ENCODE results near the gene TMEM273.

TMEM273 gene

GRCh38 chr10:49120911-49121310, 67.3 kb downstream of the TMEM273 start:
- H3K27me3 ChIP-seq (ENCODE audit: insufficient read depth, low read length, poor library complexity): no peaks in the 10 kb centered on the region
- H3K36me3 ChIP-seq (ENCODE audit: control insufficient read depth, insufficient read depth, low read length): no peaks in the 10 kb centered on the region
- H3K4me2 ChIP-seq (ENCODE audit: low read length): no peak overlapping the region
- H4K8ac ChIP-seq (ENCODE audit: low read depth, low read length): no peak overlapping the region
- no peak overlapping the region for H3K23ac ChIP-seq (ENCODE audit: low read length)
- no peaks in the 10 kb centered on the region for H3K79me2 ChIP-seq (ENCODE audit: control insufficient read depth, insufficient read depth, low read length)
- no peak overlapping the region for H3K9ac ChIP-seq (ENCODE audit: low read length)
- no peak overlapping the region for H2BK120ac ChIP-seq (ENCODE audit: low read depth, low read length)
- no peak overlapping the region for H3K4me3 ChIP-seq (ENCODE audit: low read length)
- no peak overlapping the region for H2AK5ac ChIP-seq (ENCODE audit: low read length)
- no peak overlapping the region for H2BK5ac ChIP-seq (ENCODE audit: low read length)
- no peak overlapping the region for H3K56ac ChIP-seq (ENCODE audit: low read length)
- no peak overlapping the region for H3K18ac ChIP-seq (ENCODE audit: low read length)
- no peak for DNase-seq
- no peak overlapping the region for H3K4ac ChIP-seq (ENCODE audit: low read depth, low read length)
- no peaks in the 10 kb centered on the region for H3K4me1 ChIP-seq (ENCODE audit: control insufficient read depth, low read depth, low read length)
- H4K5ac ChIP-seq (ENCODE audit: low read length): no peak overlapping the region
- no peaks in the 10 kb centered on the region for H3K79me1 ChIP-seq (ENCODE audit: low read length)
- no CpG with 5 or more reads among the region's 3 CpGs for WGBS (ENCODE audit: extremely low coverage, insufficient coverage, low lambda C conversion rate)
- no peak overlapping the region for H3K27ac ChIP-seq (ENCODE audit: low read depth, low read length)
- no peak overlapping the region for H2BK15ac ChIP-seq (replicated peaks; ENCODE audit: low read depth)

- H3K79me2 ChIP-seq (ENCODE audit: control insufficient read depth, insufficient read depth, low read length): no peaks in the 10 kb centered on the region
- no peak overlapping the region for H3K4me3 ChIP-seq (ENCODE audit: low read length)
- H3K23ac ChIP-seq (ENCODE audit: low read length): no peak overlapping the region
- H4K5ac ChIP-seq (ENCODE audit: low read length): no peak overlapping the region
- no peak overlapping the region for H3K56ac ChIP-seq (ENCODE audit: low read length)
- no peak overlapping the region for H2BK15ac ChIP-seq (replicated peaks; ENCODE audit: low read depth)
- no CpG with 5 or more reads among the region's 3 CpGs for WGBS (ENCODE audit: extremely low coverage, insufficient coverage, low lambda C conversion rate)
- no peak overlapping the region for H3K18ac ChIP-seq (ENCODE audit: low read length)
- H3K27ac ChIP-seq (ENCODE audit: low read depth, low read length): no peak overlapping the region
- H3K79me1 ChIP-seq (ENCODE audit: low read length): no peaks in the 10 kb centered on the region
- H2BK5ac ChIP-seq (ENCODE audit: low read length): no peak overlapping the region
- no peak overlapping the region for H4K8ac ChIP-seq (ENCODE audit: low read depth, low read length)
- H2BK120ac ChIP-seq (ENCODE audit: low read depth, low read length): no peak overlapping the region
- no peaks in the 10 kb centered on the region for H3K27me3 ChIP-seq (ENCODE audit: insufficient read depth, low read length, poor library complexity)
- H3K4ac ChIP-seq (ENCODE audit: low read depth, low read length): no peak overlapping the region
- DNase-seq: peak; percentile 38
- no peak overlapping the region for H2AK5ac ChIP-seq (ENCODE audit: low read length)
- H3K4me1 ChIP-seq (ENCODE audit: control insufficient read depth, low read depth, low read length): no peaks in the 10 kb centered on the region
- no peak overlapping the region for H3K9ac ChIP-seq (ENCODE audit: low read length)
- no peak overlapping the region for H3K4me2 ChIP-seq (ENCODE audit: low read length)
- no peaks in the 10 kb centered on the region for H3K36me3 ChIP-seq (ENCODE audit: control insufficient read depth, insufficient read depth, low read length)
These were observed 68.4 kb downstream of the TMEM273 start for GRCh38 chr10:49119746-49120145.

GRCh38 chr10:49118430-49119074, 69.6 kb downstream of the TMEM273 start:
- no peak overlapping the region for H3K4me2 ChIP-seq (ENCODE audit: low read length)
- no peak overlapping the region for H3K27ac ChIP-seq (ENCODE audit: low read depth, low read length)
- no peaks in the 10 kb centered on the region for H3K36me3 ChIP-seq (ENCODE audit: control insufficient read depth, insufficient read depth, low read length)
- H3K4me1 ChIP-seq (ENCODE audit: control insufficient read depth, low read depth, low read length): no peaks in the 10 kb centered on the region
- no peak overlapping the region for H3K9ac ChIP-seq (ENCODE audit: low read length)
- H4K8ac ChIP-seq (ENCODE audit: low read depth, low read length): no peak overlapping the region
- DNase-seq: peak; percentile 48
- H3K79me1 ChIP-seq (ENCODE audit: low read length): no peaks in the 10 kb centered on the region
- no peaks in the 10 kb centered on the region for H3K79me2 ChIP-seq (ENCODE audit: control insufficient read depth, insufficient read depth, low read length)
- H3K56ac ChIP-seq (ENCODE audit: low read length): no peak overlapping the region
- no peak overlapping the region for H3K18ac ChIP-seq (ENCODE audit: low read length)
- no peak overlapping the region for H3K23ac ChIP-seq (ENCODE audit: low read length)
- whole genome bisulfite sequencing (ENCODE audit: extremely low coverage, insufficient coverage, low lambda C conversion rate): no CpG with 5 or more reads among the region's 6 CpGs
- H2AK5ac ChIP-seq (ENCODE audit: low read length): no peak overlapping the region
- no peak overlapping the region for H3K4ac ChIP-seq (ENCODE audit: low read depth, low read length)
- H2BK15ac ChIP-seq (replicated peaks; ENCODE audit: low read depth): no peak overlapping the region
- H3K4me3 ChIP-seq (ENCODE audit: low read length): no peak overlapping the region
- H4K5ac ChIP-seq (ENCODE audit: low read length): no peak overlapping the region
- H2BK5ac ChIP-seq (ENCODE audit: low read length): no peak overlapping the region
- no peak overlapping the region for H2BK120ac ChIP-seq (ENCODE audit: low read depth, low read length)
- H3K27me3 ChIP-seq (ENCODE audit: insufficient read depth, low read length, poor library complexity): no peaks in the 10 kb centered on the region

GRCh38 chr10:49117376-49118070, 70.7 kb downstream of the TMEM273 start:
- Histone ChIP-seq H3K4me3 (ENCODE audit: low read length) (no peak overlapping the region), H2AK5ac (ENCODE audit: low read length) (no peak overlapping the region), H4K5ac (ENCODE audit: low read length) (no peak overlapping the region), H3K79me2 (ENCODE audit: control insufficient read depth, insufficient read depth, low read length) (no peaks in the 10 kb centered on the region), H3K36me3 (ENCODE audit: control insufficient read depth, insufficient read depth, low read length) (no peaks in the 10 kb centered on the region), H3K18ac (ENCODE audit: low read length) (no peak overlapping the region), H3K4me1 (ENCODE audit: control insufficient read depth, low read depth, low read length) (no peaks in the 10 kb centered on the region), H3K27me3 (ENCODE audit: insufficient read depth, low read length, poor library complexity) (no peaks in the 10 kb centered on the region), H2BK5ac (ENCODE audit: low read length) (no peak overlapping the region), H3K23ac (ENCODE audit: low read length) (no peak overlapping the region), H3K56ac (ENCODE audit: low read length) (no peak overlapping the region), H3K27ac (ENCODE audit: low read depth, low read length) (no peak overlapping the region), H4K8ac (ENCODE audit: low read depth, low read length) (no peak overlapping the region), H2BK15ac (replicated peaks; ENCODE audit: low read depth) (no peak overlapping the region), H3K9ac (ENCODE audit: low read length) (no peak overlapping the region), H3K4ac (ENCODE audit: low read depth, low read length) (no peak overlapping the region), H3K4me2 (ENCODE audit: low read length) (no peak overlapping the region), H3K79me1 (ENCODE audit: low read length) (no peaks in the 10 kb centered on the region), H2BK120ac (ENCODE audit: low read depth, low read length) (no peak overlapping the region)
- DNase-seq: no peak
- no CpG with 5 or more reads among the region's 4 CpGs for WGBS (ENCODE audit: extremely low coverage, insufficient coverage, low lambda C conversion rate)

- WGBS (ENCODE audit: extremely low coverage, insufficient coverage, low lambda C conversion rate): no CpG with 5 or more reads among the region's 5 CpGs
- Histone ChIP-seq H3K4ac (ENCODE audit: low read depth, low read length) (no peak overlapping the region), H3K4me1 (ENCODE audit: control insufficient read depth, low read depth, low read length) (no peaks in the 10 kb centered on the region), H4K5ac (ENCODE audit: low read length) (no peak overlapping the region), H3K36me3 (ENCODE audit: control insufficient read depth, insufficient read depth, low read length) (no peaks in the 10 kb centered on the region), H3K79me1 (ENCODE audit: low read length) (no peaks in the 10 kb centered on the region), H2BK5ac (ENCODE audit: low read length) (no peak overlapping the region), H2BK120ac (ENCODE audit: low read depth, low read length) (no peak overlapping the region), H2AK5ac (ENCODE audit: low read length) (no peak overlapping the region), H3K4me3 (ENCODE audit: low read length) (no peak overlapping the region), H3K9ac (ENCODE audit: low read length) (no peak overlapping the region), H4K8ac (ENCODE audit: low read depth, low read length) (no peak overlapping the region), H3K56ac (ENCODE audit: low read length) (no peak overlapping the region), H3K27ac (ENCODE audit: low read depth, low read length) (no peak overlapping the region), H3K23ac (ENCODE audit: low read length) (no peak overlapping the region), H3K4me2 (ENCODE audit: low read length) (no peak overlapping the region), H2BK15ac (replicated peaks; ENCODE audit: low read depth) (no peak overlapping the region), H3K27me3 (ENCODE audit: insufficient read depth, low read length, poor library complexity) (no peaks in the 10 kb centered on the region), H3K79me2 (ENCODE audit: control insufficient read depth, insufficient read depth, low read length) (no peaks in the 10 kb centered on the region), H3K18ac (ENCODE audit: low read length) (no peak overlapping the region)
- DNase-seq: no peak
These were observed 71.4 kb downstream of the TMEM273 start for GRCh38 chr10:49116509-49117375.

Measured in mesendoderm (in vitro differentiated cells).